Right cardiac atrium (tissue), 5 donors: ENCODE data around the gene LTBP1. TPM values are rescaled to one million over a fixed set of nuclear protein-coding genes. Genes with fewer than 3 reads are reported as not detected.

Source experiments
- ATAC-seq, 2 donors: fragments of 200-7000 bp; cut with Tn5 transposase; one replicate each; pipeline versions ENCODE4 v1.8.0 to v1.9.1; 2020; ENCODE audit warnings: moderate library complexity in 2 of 2, mild to moderate bottlenecking in 1 of 2
- DNase-seq, 3 donors: peaks; one replicate each; pipeline ENCODE4 v3.0.0-alpha.2; 2020
- H3K27ac ChIP-seq: one replicate; pipeline ENCODE4 v1.5.1; 2013; ENCODE audit warnings: mild to moderate bottlenecking, low read length, control low read depth, moderate library complexity
- H3K27me3 ChIP-seq: one replicate; pipeline ENCODE4 v1.6.1; 2013; ENCODE audit not compliant: control insufficient read depth, insufficient read depth
- H3K4me1 ChIP-seq: one replicate; pipeline ENCODE4 v1.6.1; 2013; ENCODE audit warnings: low read length; ENCODE audit not compliant: control insufficient read depth, insufficient read depth
- H3K4me3 ChIP-seq: one replicate; pipeline ENCODE4 v1.5.1; 2013; ENCODE audit warnings: low read length, control low read depth
- H3K9me3 ChIP-seq: one replicate; pipeline ENCODE4 v1.6.1; 2013; ENCODE audit warnings: low read length; ENCODE audit not compliant: control insufficient read depth
- WGBS: extraction: QIAGEN DNeasy Blood & Tissue Kit; methylation state at CpG from one replicate; pipeline ENCODE4 v1.1.7; 2013; 5-methylcytosine and 5-hydroxymethylcytosine counted together
- intact Hi-C, 4 donors: fragments of 100-400 bp; cut with DNase I; formaldehyde crosslinking; loops; one replicate each; pipeline versions ENCODE4 v1.11.0 to v1.14.0; 2022 to 2023
- polyA plus RNA-seq: library from polyadenylated mRNA; stranded (reverse); fragments of 200-250 nt; gene quantifications from one replicate; pipeline ENCODE4 v1.2.3, GENCODE V29; 2013
- total RNA-seq, 4 donors: library from RNA; stranded (reverse); fragmentation: NEBNext Ultra II Directional; extraction: Animal tissue kit (Norgen Biotek cat#: 25700); gene quantifications; one replicate each; pipeline ENCODE4 v1.2.1, GENCODE V29; 2021
- donor health status: healthy with polysubstance abuse.
- donor health status: DM: no; HTN: yes; CAD: no.
- donor health status: DM: no; HTN: no; CAD: no.
- donor health status: DM: no; HTN: yes; CAD: no; lungs with severe emphysema.
- donor health status: DM: yes; HTN: yes; CAD: no.

Gene LTBP1
- total and polyA plus RNA-seq, 5 donors = 53.0 to 218 (median 113) TPM

DNA sequence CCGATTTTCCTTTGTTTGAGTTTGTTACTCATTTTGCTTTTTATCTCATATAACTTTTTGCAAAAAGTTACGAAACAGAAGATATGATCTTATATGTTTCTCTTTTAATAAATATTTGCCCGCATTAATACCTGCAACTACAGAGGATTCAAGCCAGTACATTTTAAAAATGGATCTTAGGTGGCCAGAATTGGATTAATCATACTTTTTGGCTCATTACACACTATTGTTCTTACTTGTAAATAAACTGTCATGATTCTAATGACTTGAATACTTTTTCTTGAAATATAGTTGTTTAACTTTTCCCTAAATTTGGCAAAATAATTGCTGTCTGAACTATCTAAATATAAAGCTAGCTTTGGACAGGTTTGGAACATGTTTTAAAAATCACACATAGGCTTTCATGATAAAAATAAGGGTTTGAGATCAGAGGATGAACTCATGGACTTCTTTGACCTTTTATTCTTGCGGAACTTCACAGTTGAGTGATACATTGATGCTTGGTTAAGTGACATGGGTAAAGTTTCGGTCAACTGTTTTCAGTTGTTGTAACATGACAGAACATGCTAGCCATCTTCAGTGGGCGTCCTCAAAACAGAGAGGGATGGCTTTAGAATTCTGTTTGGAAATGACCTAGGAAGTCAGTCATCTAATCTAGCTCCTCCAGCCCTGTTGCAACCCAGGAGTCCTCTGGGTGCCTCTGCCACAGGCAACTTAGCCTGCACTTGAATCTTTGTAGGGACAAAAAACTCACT lies 44.5 kb downstream of the LTBP1 start:
- 80% methylated on average over 6 of the region's 6 CpGs for WGBS
- no peak for ATAC-seq
- peaks cover 3% of the 10 kb centered on the region for H3K4me1 ChIP-seq

DNA sequence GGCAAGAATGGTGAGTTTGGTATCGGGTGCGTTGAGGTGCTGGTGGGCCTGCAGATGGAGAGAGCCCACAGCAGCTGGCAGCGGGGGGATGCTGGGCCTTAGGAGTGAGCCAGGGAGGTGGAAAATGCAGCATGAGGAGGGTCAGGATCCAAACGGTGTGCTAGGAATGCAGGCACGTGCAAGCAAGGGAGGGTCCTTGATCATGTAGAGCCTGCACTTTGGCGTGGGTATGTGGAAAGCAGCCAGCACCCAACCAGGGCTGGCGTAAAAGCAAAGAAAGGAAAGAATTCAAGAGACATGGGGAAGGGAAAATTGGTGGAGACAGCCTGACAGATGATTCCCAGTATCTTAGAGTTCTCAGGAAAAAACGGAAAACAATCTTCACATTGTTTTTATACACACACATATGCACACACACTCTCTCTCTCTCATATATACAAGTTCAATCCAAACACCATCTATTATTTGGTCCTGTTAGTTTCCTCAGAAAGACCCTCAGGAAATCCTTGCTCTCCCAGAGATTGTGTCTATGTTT lies 46.3 kb downstream of the LTBP1 start:
- no peak overlapping the region for H3K27ac ChIP-seq
- intact Hi-C loops = no loop called here
- peaks cover 3% of the 10 kb centered on the region for H3K4me1 ChIP-seq
- 50% methylated on average over 8 of the region's 8 CpGs for WGBS
- H3K9me3 ChIP-seq = no peaks in the 10 kb centered on the region
- H3K27me3 ChIP-seq = no peaks in the 10 kb centered on the region
- no peak for DNase-seq
- no peak for ATAC-seq
- no peak overlapping the region for H3K4me3 ChIP-seq

More for the DNA sequence above, 44.5 kb downstream of the LTBP1 start:
- H3K27me3 ChIP-seq = no peaks in the 10 kb centered on the region
- H3K9me3 ChIP-seq = no peaks in the 10 kb centered on the region
- H3K27ac ChIP-seq = no peak overlapping the region
- no peak overlapping the region for H3K4me3 ChIP-seq
- no peak for DNase-seq
- intact Hi-C loops = no loop called here

DNA sequence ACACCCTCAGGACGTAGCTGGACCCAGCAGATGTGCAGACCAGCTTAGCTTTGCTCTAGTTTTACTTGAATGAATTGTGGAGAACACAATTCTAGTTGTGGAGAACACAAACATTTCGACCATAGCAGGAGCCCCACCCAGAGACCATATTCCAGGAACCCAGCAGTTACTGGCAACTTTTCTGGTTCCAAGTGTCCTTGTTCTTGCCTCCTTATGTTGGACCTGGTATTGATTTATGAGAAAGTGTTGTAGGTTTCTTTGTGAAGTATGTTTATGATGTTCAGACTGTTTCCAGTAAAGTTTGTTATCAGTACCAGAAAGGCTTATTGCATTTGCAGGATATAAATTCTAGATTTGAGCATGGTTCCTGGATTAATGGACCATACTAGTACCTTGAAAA lies 51.0 kb downstream of the LTBP1 start:
- no peaks in the 10 kb centered on the region for H3K9me3 ChIP-seq
- no peaks in the 10 kb centered on the region for H3K27me3 ChIP-seq
- intact Hi-C loops = no loop called here
- H3K4me1 ChIP-seq = peaks cover 3% of the 10 kb centered on the region
- no peak overlapping the region for H3K4me3 ChIP-seq
- H3K27ac ChIP-seq = no peak overlapping the region
- DNase-seq (no peak), ATAC-seq (no peak)
- WGBS = 83% methylated on average over 2 of the region's 2 CpGs

DNA sequence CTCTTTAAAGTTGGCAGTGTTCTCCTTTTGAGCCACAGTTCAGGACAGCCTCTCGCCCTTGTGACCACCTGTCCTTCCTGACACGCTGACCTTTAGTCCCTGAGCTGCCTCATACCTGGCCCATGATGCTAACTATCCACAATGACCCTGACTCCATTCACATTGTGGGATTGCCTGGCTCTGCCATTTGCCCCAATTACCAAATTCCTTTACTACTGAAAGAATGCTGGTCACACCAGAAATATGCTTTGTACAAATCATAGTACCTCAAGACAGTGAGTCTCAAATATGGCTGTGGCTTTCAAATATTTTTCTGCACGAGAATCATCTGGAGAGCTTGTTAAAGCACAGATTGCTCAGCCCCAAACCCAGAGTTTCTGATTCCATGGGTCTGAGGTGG lies 54.2 kb downstream of the LTBP1 start:
- no peaks in the 10 kb centered on the region for H3K4me1 ChIP-seq
- intact Hi-C loops = no loop called here
- H3K27ac ChIP-seq = no peak overlapping the region
- H3K4me3 ChIP-seq = no peak overlapping the region
- WGBS = 59% methylated on average over 3 of the region's 3 CpGs
- H3K27me3 ChIP-seq = no peaks in the 10 kb centered on the region
- DNase-seq (no peak), ATAC-seq (no peak)
- no peaks in the 10 kb centered on the region for H3K9me3 ChIP-seq

DNA sequence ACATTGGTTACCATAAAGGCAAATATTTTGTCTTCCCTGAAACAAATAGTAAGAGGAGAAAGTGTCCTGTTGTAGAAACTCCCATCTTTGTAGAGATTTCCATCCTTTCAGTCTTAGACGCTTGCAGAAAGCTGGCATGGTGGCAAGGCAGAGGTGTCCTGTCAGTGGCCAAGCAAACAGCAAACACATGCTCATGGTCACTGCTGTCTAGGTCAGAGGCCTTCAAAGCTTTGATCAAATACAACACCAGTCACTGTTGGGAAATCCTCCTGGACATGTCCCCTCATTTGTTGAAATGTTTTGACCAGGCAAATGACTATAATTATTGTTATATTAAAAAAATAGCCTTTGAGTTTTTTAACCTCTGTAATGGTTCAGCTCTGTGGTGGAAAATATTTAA lies 55.1 kb downstream of the LTBP1 start:
- intact Hi-C loops = no loop called here
- ATAC-seq (no peak), DNase-seq (no peak)
- Histone ChIP-seq H3K27me3 (no peaks in the 10 kb centered on the region), H3K9me3 (no peaks in the 10 kb centered on the region), H3K27ac (no peak overlapping the region), H3K4me3 (no peak overlapping the region), H3K4me1 (no peaks in the 10 kb centered on the region)
- 83% methylated on average over 1 of the region's 1 CpG for WGBS

DNA sequence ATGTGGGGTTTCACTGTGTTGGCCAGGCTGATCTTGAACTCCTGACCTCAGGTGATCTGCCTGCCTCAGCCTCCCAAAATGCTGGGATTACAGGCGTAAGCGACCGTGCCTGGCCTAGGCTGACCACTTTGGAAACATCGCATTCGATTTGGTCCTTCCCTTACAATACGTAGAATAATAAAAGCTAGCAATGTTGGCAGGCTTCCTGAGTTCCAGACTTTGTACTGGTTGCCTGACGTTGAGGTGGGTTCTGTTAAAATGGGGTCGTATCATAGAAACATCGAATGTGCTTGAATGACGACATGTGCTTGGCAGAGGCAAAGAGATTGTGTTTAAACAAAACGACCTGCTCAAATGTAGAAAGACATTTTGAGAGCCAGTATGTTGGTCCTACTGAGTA lies 56.1 kb downstream of the LTBP1 start:
- Histone ChIP-seq H3K27me3 (no peaks in the 10 kb centered on the region), H3K4me1 (no peaks in the 10 kb centered on the region), H3K4me3 (no peak overlapping the region), H3K27ac (no peak overlapping the region), H3K9me3 (no peaks in the 10 kb centered on the region)
- intact Hi-C loops = no loop called here
- no peak for ATAC-seq
- WGBS = 86% methylated on average over 11 of the region's 11 CpGs
- DNase-seq = no peak

DNA sequence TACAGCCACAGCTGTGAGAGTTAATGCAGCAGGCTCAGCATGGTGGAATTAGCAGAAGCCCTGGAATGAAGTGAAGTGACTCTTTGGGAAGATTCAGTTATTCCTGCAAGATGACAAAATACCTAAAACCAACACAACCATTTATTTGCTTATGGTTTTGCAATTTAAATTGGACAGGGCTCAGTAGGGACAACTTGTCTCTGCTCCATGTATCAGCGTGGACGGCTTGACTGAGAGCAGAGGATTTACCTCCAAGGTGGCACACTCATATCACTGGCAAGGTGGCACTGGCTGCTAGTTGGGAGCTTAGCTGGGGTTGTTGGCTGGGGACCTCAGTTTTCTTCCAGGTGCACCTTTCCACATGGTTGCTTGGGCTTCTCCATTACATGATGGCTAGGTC lies 58.3 kb downstream of the LTBP1 start:
- no peaks in the 10 kb centered on the region for H3K4me1 ChIP-seq
- 78% methylated on average over 2 of the region's 2 CpGs for WGBS
- DNase-seq (no peak), ATAC-seq (no peak)
- no peak overlapping the region for H3K4me3 ChIP-seq
- H3K27me3 ChIP-seq = no peaks in the 10 kb centered on the region
- no peak overlapping the region for H3K27ac ChIP-seq
- intact Hi-C loops = no loop called here
- no peaks in the 10 kb centered on the region for H3K9me3 ChIP-seq

DNA sequence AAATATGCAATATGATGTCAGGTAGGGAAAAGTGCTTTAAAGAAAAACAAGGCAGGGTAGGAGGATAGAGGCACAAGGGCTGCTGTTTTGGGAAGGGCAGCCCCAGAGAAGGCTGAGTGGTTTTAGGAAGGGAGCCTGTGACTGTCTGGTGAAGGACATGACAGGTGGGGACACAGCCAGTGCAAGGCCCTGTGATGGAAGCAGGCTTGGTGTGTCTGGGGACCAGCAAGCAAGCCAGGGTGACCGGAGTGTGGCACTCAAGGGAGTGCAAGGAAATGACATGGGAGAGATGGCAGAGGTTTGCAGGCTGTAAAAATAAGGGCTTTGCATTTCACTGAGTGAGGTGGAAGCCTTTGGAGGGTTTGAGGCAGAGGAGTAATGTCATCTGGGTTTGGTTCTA lies 62.0 kb downstream of the LTBP1 start:
- Histone ChIP-seq H3K9me3 (no peaks in the 10 kb centered on the region), H3K27ac (no peak overlapping the region), H3K4me1 (no peaks in the 10 kb centered on the region), H3K27me3 (no peaks in the 10 kb centered on the region), H3K4me3 (no peak overlapping the region)
- ATAC-seq = no peak
- DNase-seq = no peak
- intact Hi-C loops = no loop called here
- WGBS = 96% methylated on average over 1 of the region's 1 CpG

DNA sequence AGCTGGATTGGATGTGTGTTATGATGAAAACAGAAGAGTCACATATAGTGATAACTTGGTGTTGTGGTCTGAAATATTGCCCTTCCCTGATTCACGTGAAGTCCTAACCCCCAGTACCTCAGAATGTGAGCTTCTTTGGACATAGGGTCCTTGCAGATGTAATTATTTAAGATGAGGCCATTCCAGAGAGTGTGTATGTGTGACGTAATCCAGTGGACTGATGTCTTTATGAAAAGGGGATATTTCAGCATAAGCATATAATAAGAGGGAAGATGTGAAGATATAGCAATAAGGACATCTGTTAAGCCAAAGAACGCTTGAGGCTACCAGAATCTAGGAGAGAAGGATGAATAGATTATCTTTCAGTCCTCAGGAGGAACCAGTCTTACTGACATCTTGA lies 62.5 kb downstream of the LTBP1 start:
- no peak overlapping the region for H3K4me3 ChIP-seq
- ATAC-seq (no peak), DNase-seq (no peak)
- H3K27me3 ChIP-seq = no peaks in the 10 kb centered on the region
- no peaks in the 10 kb centered on the region for H3K9me3 ChIP-seq
- no peaks in the 10 kb centered on the region for H3K4me1 ChIP-seq
- H3K27ac ChIP-seq = no peak overlapping the region
- intact Hi-C loops = no loop called here
- WGBS = 98% methylated on average over 3 of the region's 3 CpGs

DNA sequence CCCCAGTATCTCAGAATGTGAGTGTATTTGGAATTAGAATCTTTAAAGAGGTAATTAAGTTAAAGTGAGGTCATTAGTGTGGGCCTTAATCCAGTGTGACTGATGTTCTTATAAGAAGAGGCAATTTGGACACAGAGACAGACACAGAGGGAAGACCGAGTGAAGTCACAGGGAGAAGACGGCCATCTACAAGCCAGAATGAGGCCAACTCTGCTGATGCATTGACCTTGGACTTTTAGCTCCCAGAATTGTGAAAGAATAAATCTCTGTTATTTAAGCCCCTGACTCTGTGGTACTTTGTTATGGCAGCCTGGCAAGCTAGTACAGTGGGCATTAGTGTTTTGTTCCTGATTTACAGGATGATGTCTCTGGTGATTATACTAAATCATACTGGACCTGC lies 64.6 kb downstream of the LTBP1 start:
- H3K4me3 ChIP-seq = no peak overlapping the region
- intact Hi-C loops = no loop called here
- H3K9me3 ChIP-seq = no peaks in the 10 kb centered on the region
- WGBS = 86% methylated on average over 2 of the region's 2 CpGs
- ATAC-seq = no peak
- H3K27me3 ChIP-seq = no peaks in the 10 kb centered on the region
- DNase-seq = no peak
- no peak overlapping the region for H3K27ac ChIP-seq
- H3K4me1 ChIP-seq = peaks cover 7% of the 10 kb centered on the region

DNA sequence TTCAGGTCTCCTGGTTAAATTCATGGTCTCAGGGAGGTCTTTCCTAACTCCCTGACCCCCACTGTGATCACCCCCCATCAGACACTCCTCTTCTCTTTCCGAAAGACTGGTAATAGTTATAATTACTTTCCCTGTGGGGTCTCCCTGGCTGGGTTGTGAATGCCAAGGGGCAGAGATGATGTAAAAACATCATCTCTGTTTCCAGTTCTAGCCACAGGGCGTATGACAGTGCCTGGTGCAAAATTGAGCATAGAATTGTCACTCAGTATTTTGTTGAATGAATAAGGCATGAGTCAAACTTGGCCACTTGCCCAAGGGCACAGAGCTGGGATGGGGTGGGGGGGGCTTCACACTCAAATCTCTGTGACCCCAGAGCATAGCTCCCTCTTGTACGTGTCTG lies 65.2 kb downstream of the LTBP1 start:
- no peak overlapping the region for H3K4me3 ChIP-seq
- no peaks in the 10 kb centered on the region for H3K9me3 ChIP-seq
- intact Hi-C loops = no loop called here
- DNase-seq = no peak
- WGBS = 78% methylated on average over 3 of the region's 3 CpGs
- peaks cover 7% of the 10 kb centered on the region for H3K4me1 ChIP-seq
- H3K27me3 ChIP-seq = no peaks in the 10 kb centered on the region
- no peak for ATAC-seq
- H3K27ac ChIP-seq = no peak overlapping the region

DNA sequence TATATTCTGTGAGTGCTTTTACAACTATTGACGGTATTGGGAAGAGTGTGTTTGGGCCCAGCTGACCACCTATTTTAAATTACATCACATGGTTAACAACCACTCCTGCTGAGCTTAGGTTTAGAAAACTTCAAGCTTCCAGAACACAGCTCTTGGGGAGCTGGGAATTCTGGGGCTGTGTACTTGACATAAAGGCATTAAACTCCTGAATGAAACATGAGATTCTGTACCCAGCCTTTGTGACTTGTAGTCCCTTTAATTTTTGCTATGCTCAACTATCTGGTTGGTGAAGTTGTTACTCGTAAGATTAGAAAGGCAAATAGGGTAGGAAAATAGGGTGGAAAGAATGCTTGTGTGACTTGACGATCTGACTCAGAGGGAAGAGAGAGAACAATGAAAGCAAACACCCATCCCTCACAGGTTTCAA lies 66.9 kb downstream of the LTBP1 start:
- H3K27ac ChIP-seq = no peak overlapping the region
- DNase-seq = no peak
- intact Hi-C loops = no loop called here
- H3K9me3 ChIP-seq = no peaks in the 10 kb centered on the region
- 64% methylated on average over 3 of the region's 3 CpGs for WGBS
- no peak overlapping the region for H3K4me3 ChIP-seq
- H3K4me1 ChIP-seq = peaks cover 10% of the 10 kb centered on the region
- no peak for ATAC-seq
- no peaks in the 10 kb centered on the region for H3K27me3 ChIP-seq
